Right lobe of liver (tissue), 6 donors: ENCODE measurements around the gene ALDH4A1. TPM values are rescaled to one million over a fixed set of nuclear protein-coding genes. Genes with fewer than 3 reads are reported as not detected.

Experiments
- ATAC-seq, 4 donors: fragments of 200-7000 bp; cut with Tn5 transposase; one replicate each; pipeline ENCODE4 v1.9.1; 2020; ENCODE audit warnings: mild to moderate bottlenecking in 4 of 4, moderate library complexity in 4 of 4
- DNase-seq, 3 donors: peaks; one replicate each; pipeline ENCODE4 v3.0.0-alpha.2; 2020
- H3K27ac ChIP-seq, 3 donors: fragments of 200-600 bp; one replicate each; pipeline ENCODE4 v1.8.0; 2022
- H3K27me3 ChIP-seq, 2 donors: fragments of 200-600 bp; one replicate each; pipeline ENCODE4 v1.8.0; 2022
- H3K36me3 ChIP-seq, 4 donors: fragments of 200-600 bp; sonication (generic) in 1 of 4; one replicate each; pipeline versions ENCODE4 v1.5.1 to v1.8.0; 2017 to 2022; ENCODE audit warnings: control low read depth in 1 of 4
- H3K4me1 ChIP-seq, 4 donors: fragments of 200-600 bp; sonication (generic) in 1 of 4; one replicate each; pipeline versions ENCODE4 v1.5.1 to v1.8.0; 2017 to 2022; ENCODE audit warnings: control low read depth in 1 of 4
- H3K4me3 ChIP-seq, 3 donors: fragments of 200-600 bp; one replicate each; pipeline ENCODE4 v1.8.0; 2022
- H3K9me3 ChIP-seq, 4 donors: fragments of 200-600 bp; sonication (generic) in 1 of 4; one replicate each; pipeline versions ENCODE4 v1.5.1 to v1.8.0; 2017 to 2022; ENCODE audit warnings: control low read depth in 1 of 4
- CTCF ChIP-seq, 4 donors: fragments of 200-600 bp in 3 of 4; fragments of 450-650 bp in 1 of 4; IDR thresholded peaks; one replicate each; pipeline versions ENCODE4 v1.5.1 to v1.8.0; 2016 to 2022; ENCODE audit warnings: antibody characterized with exemption in 4 of 4, mild to moderate bottlenecking in 2 of 4
- POLR2A ChIP-seq: fragments of 450-650 bp; IDR thresholded peaks from one replicate; pipeline ENCODE4 v1.6.1; 2017; ENCODE audit warnings: antibody characterized with exemption, mild to moderate bottlenecking
- WGBS: methylation state at CpG from one replicate; pipeline ENCODE4 v1.1.6; 2018; ENCODE audit warnings: low coverage, low lambda C conversion rate; ENCODE audit not compliant: insufficient coverage; ENCODE audit errors: missing lambda C conversion rate; 5-methylcytosine and 5-hydroxymethylcytosine counted together
- intact Hi-C, 2 donors: fragments of 100-400 bp; cut with DNase I; formaldehyde crosslinking; loops; one replicate each; pipeline versions ENCODE4 v1.11.2 to v1.14.1; 2022
- total RNA-seq, 6 experiments: library from RNA; depleted of rRNA in 2 of 6; stranded (reverse); fragments of >200 nt in 2 of 6; fragmentation: NEBNext Ultra II Directional in 3 of 6; extraction: Animal tissue kit (Norgen Biotek cat#: 25700) in 3 of 6; gene quantifications; one replicate each; pipeline versions ENCODE4 v1.1.0 to v1.2.4, GENCODE V29; 2016 to 2023
- donor health status: DM: no; HTN: yes; CAD: no.
- donor health status: DM: no; HTN: no; CAD: no.
- donor health status: DM: no; HTN: no; CAD: no.
- donor health status: DM: no; HTN: yes; CAD: no.
- donor health status: DM: no; HTN: yes; CAD: no.

ALDH4A1 gene
- total RNA-seq, 6 experiments from 2014 or later: 218 to 364 (median 265) TPM

GRCh38 chr1:18939398-18940302 is 37.3 kb upstream of the ALDH4A1 start:
- no peak for DNase-seq
- WGBS: 68% methylated on average over 4 of the region's 7 CpGs
- Histone ChIP-seq H3K9me3 (no peaks in the 10 kb centered on the region), H3K4me3 (no peak overlapping the region), H3K36me3 (no peaks in the 10 kb centered on the region), H3K27ac (no peak overlapping the region), H3K27me3 (no peaks in the 10 kb centered on the region), H3K4me1 (peaks cover 0 to 23% (median 0%) of the 10 kb centered on the region in 4 donors)
- intact Hi-C loops: no loop called here
- TF ChIP-seq CTCF (IDR thresholded peaks at IDR 0.05) (no peak), POLR2A (no peak)
- ATAC-seq: no peak

- TF ChIP-seq CTCF (IDR thresholded peaks at IDR 0.05) (no peak), POLR2A (no peak)
- Histone ChIP-seq H3K9me3 (no peaks in the 10 kb centered on the region), H3K27ac (no peak overlapping the region), H3K36me3 (no peaks in the 10 kb centered on the region), H3K4me3 (no peak overlapping the region), H3K4me1 (peaks cover 0 to 23% (median 0%) of the 10 kb centered on the region in 4 donors), H3K27me3 (no peaks in the 10 kb centered on the region)
- DNase-seq (no peak), ATAC-seq (no peak)
- WGBS: no CpG with 5 or more reads among the region's 2 CpGs
- intact Hi-C loops: no loop called here
Measured at GRCh38 chr1:18938707-18939070, 36.3 kb upstream of the ALDH4A1 start.

GRCh38 chr1:18938008-18938706 is 35.8 kb upstream of the ALDH4A1 start:
- DNase-seq (no peak), ATAC-seq (no peak)
- Histone ChIP-seq H3K4me1 (peaks cover 0 to 23% (median 0%) of the 10 kb centered on the region in 4 donors), H3K36me3 (no peaks in the 10 kb centered on the region), H3K4me3 (no peak overlapping the region), H3K27me3 (no peaks in the 10 kb centered on the region), H3K9me3 (no peaks in the 10 kb centered on the region), H3K27ac (no peak overlapping the region)
- no peak for TF ChIP-seq CTCF (IDR thresholded peaks at IDR 0.05)
- TF ChIP-seq POLR2A: no peak
- intact Hi-C loops: no loop called here
- no CpG with 5 or more reads among the region's 14 CpGs for WGBS

GRCh38 chr1:18937539-18937938 is 35.2 kb upstream of the ALDH4A1 start:
- Histone ChIP-seq H3K36me3 (no peaks in the 10 kb centered on the region), H3K9me3 (no peaks in the 10 kb centered on the region), H3K27ac (peak overlapping the region in 1 of 3 donors; percentile 70), H3K4me1 (peaks cover 0 to 23% (median 0%) of the 10 kb centered on the region in 4 donors), H3K27me3 (no peaks in the 10 kb centered on the region), H3K4me3 (no peak overlapping the region)
- ATAC-seq (no peak), DNase-seq (no peak)
- TF ChIP-seq POLR2A: no peak
- TF ChIP-seq CTCF (IDR thresholded peaks at IDR 0.05): no peak
- intact Hi-C loops: no loop called here
- WGBS: no CpG with 5 or more reads among the region's 8 CpGs
